ENCODE measurements around the gene WDR72.

DNA sequence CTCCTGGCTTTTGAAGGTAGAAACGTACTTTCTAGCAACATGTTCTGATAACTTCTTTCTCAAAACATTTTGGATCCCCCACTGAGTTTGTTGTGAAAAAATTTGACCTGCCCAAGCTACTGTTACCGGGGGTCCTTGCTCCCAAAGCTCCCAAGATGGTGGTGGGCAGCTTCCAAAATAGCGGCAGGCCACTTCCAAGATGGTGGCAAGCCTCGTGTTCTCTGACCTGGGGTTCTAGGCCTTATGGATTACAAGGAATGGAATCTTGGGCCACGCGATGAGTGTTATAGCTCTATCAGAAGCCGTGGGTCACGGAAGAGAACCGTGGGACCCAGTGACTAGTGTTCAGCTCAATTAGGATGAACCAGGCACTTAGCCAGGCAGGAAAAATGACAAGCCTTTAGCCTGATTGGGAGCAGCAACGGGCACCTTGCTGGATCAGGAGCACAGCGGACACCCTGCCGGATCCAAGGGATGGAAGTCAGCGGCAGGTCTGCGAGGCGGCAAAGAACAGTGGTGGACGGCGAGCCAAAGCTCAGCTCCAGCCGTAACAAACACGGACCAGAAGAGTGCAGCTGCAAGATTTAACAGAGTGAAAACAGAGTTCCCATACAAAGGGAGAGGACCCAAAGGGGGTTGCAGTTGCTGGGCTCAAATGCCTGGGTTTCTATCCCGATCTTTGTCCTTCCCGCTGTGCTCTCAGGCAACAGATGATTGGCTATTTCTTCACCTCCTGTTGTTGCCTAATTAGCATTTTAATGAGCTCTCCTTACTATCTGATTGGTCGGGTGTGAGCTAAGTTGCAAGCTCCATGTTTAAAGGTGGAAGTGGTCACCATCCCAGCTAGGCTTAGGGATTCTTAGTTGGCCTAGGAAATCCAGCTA lies 133.3 kb downstream of the WDR72 start:
- TF ChIP-seq TAF1 (IDR thresholded peaks at IDR 0.05; ENCODE audit: borderline replicate concordance, low read depth, low read length) (no peak), POLR2A (IDR thresholded peaks at IDR 0.05; ENCODE audit: low read depth, low read length) (no peak)
